ENCODE data around the gene USP24.
A peak's percentile ranks its signal among the peaks of the same experiment; 100 is the strongest.

Gene USP24

GRCh38 chr1:55070293-55071164, 144.6 kb downstream of the USP24 start:
- DNase-seq: no peak

- no peak for DNase-seq
Measured at GRCh38 chr1:55069280-55069679, 145.9 kb downstream of the USP24 start.

DNA sequence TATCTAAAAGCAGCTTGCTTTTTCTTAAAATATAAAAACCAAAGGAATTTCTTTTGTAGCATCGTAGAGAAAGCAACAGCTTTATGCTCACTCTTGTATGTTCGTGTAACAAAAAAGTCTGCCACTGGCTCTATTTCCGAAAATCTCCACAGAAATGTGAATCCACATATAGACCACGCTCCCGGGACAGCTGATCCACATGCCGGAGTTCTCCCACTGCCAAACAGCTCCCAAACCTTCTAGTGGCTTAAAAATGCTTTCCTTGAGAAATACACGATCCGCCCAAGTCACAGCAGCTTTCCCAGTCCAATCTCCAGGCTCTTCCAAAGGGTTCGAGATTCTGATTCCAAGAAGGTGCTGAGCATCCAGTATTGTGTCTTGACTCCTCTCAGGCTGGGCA, 146.5 kb downstream of the USP24 start:
- DNase-seq: no peak

DNA sequence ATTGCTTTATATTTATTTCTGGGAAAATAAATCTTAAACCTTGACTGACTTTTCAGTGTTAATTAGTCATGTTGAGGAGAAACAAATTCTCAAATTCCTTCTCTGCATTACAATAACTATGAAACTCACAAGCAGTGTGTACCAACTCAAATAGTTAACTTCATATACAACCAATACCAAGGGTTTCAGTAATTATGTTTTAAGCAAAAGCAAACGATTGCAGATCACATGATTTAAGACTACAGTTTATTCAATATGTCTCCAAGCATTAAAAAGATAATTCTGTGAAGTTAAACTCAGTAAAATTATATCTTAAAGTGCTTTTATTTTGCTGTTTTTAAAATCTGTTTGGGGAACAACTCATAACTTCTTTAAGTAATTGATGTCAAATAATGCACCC, 147.2 kb downstream of the USP24 start:
- no peak for DNase-seq

GRCh38 chr1:55067022-55067778, 148.0 kb downstream of the USP24 start:
- peak in 53 of 56 donors; percentile 18 to 93 (median 72) for DNase-seq

DNA sequence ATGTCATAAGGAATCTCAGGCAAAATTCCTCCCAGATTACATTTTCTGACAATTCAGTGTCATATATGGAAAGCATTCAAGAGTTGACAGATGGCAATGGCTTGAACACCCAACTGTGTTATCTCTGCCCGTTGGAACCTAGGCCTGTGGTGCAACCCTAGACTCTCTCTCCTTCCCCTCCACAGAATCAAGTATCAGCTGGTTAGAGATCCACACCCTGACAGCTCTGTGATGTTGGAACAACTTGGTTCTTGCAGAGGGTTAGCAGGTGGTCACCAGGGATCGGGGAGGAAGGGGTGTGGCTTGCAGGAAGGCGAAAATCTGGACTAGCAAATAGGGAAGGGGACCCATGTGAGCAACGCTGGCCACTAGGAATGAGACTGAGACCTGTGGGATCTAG, 149.5 kb downstream of the USP24 start:
- no peak for DNase-seq

- DNase-seq: no peak
Measured at GRCh38 chr1:55064861-55065263, 150.3 kb downstream of the USP24 start.

GRCh38 chr1:55064071-55064581, 151.0 kb downstream of the USP24 start:
- peak in 4 of 56 donors; percentile 12 to 34 (median 18) for DNase-seq

- no peak for DNase-seq
Measured at GRCh38 chr1:55063577-55063942, 151.6 kb downstream of the USP24 start.

- no peak for DNase-seq
Measured at GRCh38 chr1:55062801-55063576, 152.2 kb downstream of the USP24 start.

- DNase-seq: no peak
Measured at GRCh38 chr1:55061706-55062321, 153.3 kb downstream of the USP24 start.

- DNase-seq: no peak
Measured at GRCh38 chr1:55061000-55061705, 154.0 kb downstream of the USP24 start.

DNA sequence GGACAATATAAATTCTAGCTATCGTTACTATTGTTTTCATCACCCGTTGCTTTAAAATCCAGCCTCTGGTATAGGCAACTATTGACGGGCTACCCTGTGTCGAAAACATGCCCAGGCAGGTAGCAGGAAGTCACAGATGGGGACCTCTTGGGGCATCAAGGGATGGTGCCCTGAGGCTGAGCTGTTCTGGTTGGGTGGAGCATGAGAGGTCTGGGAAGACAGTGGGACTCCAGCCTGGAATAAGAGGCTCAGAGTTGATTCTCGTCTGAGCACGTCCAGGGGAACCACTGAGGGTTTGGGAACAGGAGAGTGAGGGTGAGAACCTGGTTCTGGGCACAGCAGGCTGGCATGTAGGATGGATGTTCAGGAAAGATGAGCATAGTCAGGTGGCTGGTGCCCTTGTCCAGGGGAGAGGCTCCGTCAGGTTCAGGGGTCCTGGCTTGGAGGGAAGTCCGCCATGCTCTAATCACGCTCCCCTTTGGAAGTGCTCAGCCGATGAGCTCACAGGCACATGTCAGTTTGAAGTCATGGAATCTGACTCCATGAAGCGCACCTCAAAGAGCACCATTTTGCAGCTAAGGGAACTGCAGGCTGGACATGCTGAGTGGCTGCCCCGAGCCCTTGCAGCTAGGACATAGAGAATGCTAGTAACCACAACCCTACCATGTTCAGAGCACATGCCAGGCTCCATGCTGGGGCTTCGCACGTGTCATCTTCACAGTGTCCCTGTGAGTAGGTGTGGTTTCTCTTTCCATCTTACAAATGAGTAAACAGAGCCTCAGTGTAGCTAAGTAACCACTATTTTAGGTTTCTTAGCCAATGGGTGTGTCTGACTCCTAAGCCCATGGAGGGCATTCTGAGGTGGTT, 154.8 kb downstream of the USP24 start:
- DNase-seq: no peak

- no peak for DNase-seq
Measured at GRCh38 chr1:55059302-55060132, 155.6 kb downstream of the USP24 start.

DNA sequence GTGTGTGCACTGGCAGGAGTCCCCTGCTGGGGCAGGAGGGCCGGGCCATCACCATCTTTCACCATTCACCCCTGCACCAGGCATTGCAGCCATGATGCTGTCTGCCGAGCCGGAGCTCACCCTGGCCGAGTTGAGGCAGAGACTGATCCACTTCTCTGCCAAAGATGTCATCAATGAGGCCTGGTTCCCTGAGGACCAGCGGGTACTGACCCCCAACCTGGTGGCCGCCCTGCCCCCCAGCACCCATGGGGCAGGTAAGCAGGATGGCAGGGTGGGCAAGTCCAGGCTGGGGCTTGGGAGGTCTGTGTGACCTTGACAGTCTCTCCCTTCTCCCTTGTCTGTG, 157.2 kb downstream of the USP24 start:
- no peak for DNase-seq

- DNase-seq: no peak
Measured at GRCh38 chr1:55057270-55057955, 157.8 kb downstream of the USP24 start.

GRCh38 chr1:55056632-55056992, 158.6 kb downstream of the USP24 start:
- no peak for DNase-seq

Measured in amygdala (tissue), 56 donors.